HFF-Myc (cell line): Measurements from ENCODE around the gene DRG1.
"Not testable (repeated sequence)": the region's sequence is repeated elsewhere in the genome, so short reads cannot be mapped to it uniquely, and the experiment has no call there.

Experiments used
- DNase-seq: peaks from one replicate; pipeline ENCODE4 v3.0.0-alpha.2; 2011; ENCODE audit warnings: low read depth; ENCODE audit errors: extremely low read depth
- H3K4me3 ChIP-seq: replicated peaks from 2 replicates; pipeline ENCODE4 v1.5.1; 2011; ENCODE audit warnings: low read depth, mild to moderate bottlenecking, control low read depth, low read length
- TF ChIP-seq, protein P1 (sequence below): IDR thresholded peaks from 2 replicates; pipeline ENCODE4 v1.5.1; 2012; ENCODE audit warnings: mild to moderate bottlenecking, low read depth, low read length, control low read depth; ENCODE audit errors: missing control alignments

DRG1 gene

GRCh38 chr22:31363885-31364465, 35.4 kb upstream of the DRG1 start:
- TF ChIP-seq, protein P1, sequence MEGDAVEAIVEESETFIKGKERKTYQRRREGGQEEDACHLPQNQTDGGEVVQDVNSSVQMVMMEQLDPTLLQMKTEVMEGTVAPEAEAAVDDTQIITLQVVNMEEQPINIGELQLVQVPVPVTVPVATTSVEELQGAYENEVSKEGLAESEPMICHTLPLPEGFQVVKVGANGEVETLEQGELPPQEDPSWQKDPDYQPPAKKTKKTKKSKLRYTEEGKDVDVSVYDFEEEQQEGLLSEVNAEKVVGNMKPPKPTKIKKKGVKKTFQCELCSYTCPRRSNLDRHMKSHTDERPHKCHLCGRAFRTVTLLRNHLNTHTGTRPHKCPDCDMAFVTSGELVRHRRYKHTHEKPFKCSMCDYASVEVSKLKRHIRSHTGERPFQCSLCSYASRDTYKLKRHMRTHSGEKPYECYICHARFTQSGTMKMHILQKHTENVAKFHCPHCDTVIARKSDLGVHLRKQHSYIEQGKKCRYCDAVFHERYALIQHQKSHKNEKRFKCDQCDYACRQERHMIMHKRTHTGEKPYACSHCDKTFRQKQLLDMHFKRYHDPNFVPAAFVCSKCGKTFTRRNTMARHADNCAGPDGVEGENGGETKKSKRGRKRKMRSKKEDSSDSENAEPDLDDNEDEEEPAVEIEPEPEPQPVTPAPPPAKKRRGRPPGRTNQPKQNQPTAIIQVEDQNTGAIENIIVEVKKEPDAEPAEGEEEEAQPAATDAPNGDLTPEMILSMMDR = no peak
- H3K4me3 ChIP-seq = no peak overlapping the region
- DNase-seq = no peak

DNA sequence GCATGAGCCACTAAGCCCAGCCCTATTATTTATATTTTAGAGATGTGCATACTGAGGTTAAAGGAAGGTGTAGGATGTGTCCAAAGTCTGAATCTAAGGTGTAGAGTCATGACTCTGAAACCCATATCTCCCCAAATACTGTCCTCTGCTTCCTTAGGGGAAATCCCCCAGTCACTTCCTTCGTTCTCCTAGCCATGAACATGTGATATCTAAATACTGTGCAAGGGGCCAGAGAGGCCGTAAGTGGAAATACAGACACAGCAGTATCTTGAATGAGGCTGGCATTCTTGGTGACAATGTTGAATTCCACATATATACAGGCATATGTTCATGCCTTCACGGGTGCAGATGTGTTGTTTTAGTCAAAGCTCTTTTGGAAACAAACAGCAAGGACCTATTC, 32.0 kb upstream of the DRG1 start:
- H3K4me3 ChIP-seq = no peak overlapping the region
- DNase-seq = no peak
- TF ChIP-seq, protein P1 = no peak

GRCh38 chr22:31377612-31378011, 21.8 kb upstream of the DRG1 start:
- TF ChIP-seq, protein P1 = no peak
- H3K4me3 ChIP-seq = no peak overlapping the region
- DNase-seq = no peak

DNA sequence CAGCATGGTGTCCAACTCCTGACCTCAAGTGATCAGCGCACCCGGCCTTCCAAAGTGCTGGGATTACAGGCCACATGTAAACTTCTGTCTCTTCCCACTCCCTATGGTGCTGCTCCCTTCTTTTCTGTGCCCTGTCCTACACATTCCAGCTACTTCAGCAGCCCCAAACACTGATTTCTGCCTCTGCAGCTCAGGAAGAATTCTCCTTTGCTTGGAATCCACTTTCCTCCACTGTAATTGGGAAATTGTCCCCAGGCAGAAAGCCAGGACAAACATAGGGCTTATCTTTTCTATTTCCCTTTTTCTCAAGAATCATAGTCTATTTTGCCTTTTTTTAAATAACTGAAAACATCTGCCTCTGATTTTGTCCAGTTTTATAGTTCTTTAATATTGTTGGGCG, 21.3 kb upstream of the DRG1 start:
- DNase-seq = no peak

GRCh38 chr22:31378651-31379050, 20.8 kb upstream of the DRG1 start:
- H3K4me3 ChIP-seq = not testable (repeated sequence)

More for the DNA sequence above, 21.3 kb upstream of the DRG1 start:
- TF ChIP-seq, protein P1 = no peak
- no peak overlapping the region for H3K4me3 ChIP-seq

DNA sequence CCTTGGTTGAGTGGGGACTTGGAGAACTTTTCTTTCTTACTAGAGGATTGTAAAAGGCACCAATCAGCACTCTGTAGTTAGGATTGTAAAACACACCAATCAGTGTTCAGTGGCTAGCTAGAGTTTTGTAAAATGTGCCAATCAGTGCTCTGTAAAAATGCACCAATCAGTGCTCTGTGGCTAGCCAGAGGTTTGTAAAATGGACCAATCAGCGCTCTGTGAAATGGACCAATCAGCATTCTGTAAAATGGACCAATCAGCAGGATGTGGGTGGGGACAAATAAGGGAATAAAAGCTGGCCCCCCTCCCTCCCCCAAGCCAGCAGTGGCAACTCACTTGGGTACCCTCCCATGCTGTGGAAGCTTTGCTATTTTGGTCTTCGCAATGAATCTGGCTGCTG, 5.5 kb upstream of the DRG1 start:
- H3K4me3 ChIP-seq = no peak overlapping the region
- no peak for DNase-seq
- TF ChIP-seq, protein P1 = no peak

More at GRCh38 chr22:31378651-31379050, 20.8 kb upstream of the DRG1 start:
- DNase-seq = not testable (repeated sequence)

GRCh38 chr22:31394326-31394725, 5.1 kb upstream of the DRG1 start:
- TF ChIP-seq, protein P1 = no peak
- no peak overlapping the region for H3K4me3 ChIP-seq
- no peak for DNase-seq
